Measurements from ENCODE around the gene CDC14A.

The CDC14A gene

DNA sequence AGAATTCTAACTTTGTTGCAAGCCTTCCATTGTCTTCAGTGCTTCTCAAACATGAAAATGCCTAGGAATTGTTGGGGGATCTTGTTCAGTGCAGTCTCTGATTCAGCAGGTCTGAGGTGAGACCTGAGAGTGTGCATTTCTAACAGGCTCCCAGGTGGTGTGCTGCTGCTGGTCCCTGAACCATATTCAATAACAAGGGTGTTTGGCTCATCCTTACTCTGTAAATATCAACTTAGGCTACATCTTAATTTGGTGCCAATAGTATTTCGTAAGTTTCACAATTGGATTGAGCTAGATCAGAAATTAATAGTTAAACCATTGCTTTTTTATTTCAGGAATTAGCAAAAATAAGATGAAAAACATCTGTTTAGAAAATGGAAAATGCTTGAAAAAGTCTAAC is 126.5 kb downstream of the CDC14A start:
- no peaks in the 10 kb centered on the region for H3K79me2 ChIP-seq (ENCODE audit: insufficient read depth, low read depth)
- H3K27ac ChIP-seq: no peak overlapping the region
- H3K4me3 ChIP-seq (IDR thresholded peaks at IDR 0.05; ENCODE audit: insufficient read depth, low read depth, low read length): no peak overlapping the region
- H2AFZ ChIP-seq (ENCODE audit: low read depth): no peak overlapping the region
- TF ChIP-seq, protein P1, sequence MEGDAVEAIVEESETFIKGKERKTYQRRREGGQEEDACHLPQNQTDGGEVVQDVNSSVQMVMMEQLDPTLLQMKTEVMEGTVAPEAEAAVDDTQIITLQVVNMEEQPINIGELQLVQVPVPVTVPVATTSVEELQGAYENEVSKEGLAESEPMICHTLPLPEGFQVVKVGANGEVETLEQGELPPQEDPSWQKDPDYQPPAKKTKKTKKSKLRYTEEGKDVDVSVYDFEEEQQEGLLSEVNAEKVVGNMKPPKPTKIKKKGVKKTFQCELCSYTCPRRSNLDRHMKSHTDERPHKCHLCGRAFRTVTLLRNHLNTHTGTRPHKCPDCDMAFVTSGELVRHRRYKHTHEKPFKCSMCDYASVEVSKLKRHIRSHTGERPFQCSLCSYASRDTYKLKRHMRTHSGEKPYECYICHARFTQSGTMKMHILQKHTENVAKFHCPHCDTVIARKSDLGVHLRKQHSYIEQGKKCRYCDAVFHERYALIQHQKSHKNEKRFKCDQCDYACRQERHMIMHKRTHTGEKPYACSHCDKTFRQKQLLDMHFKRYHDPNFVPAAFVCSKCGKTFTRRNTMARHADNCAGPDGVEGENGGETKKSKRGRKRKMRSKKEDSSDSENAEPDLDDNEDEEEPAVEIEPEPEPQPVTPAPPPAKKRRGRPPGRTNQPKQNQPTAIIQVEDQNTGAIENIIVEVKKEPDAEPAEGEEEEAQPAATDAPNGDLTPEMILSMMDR (conservative IDR thresholded peaks at IDR 0.05; ENCODE audit: low read depth, low read length): no peak
- H3K4me1 ChIP-seq (ENCODE audit: low read depth, poor library complexity, severe bottlenecking): peaks cover 3% of the 10 kb centered on the region
- H3K36me3 ChIP-seq (ENCODE audit: insufficient read depth): no peaks in the 10 kb centered on the region
- no peaks in the 10 kb centered on the region for H3K27me3 ChIP-seq (ENCODE audit: insufficient read depth, low read depth)
- no peak overlapping the region for H3K4me2 ChIP-seq
- H3K9ac ChIP-seq: no peak overlapping the region
- H4K20me1 ChIP-seq (ENCODE audit: insufficient read depth): no peaks in the 10 kb centered on the region

- no peaks in the 10 kb centered on the region for H3K27me3 ChIP-seq (ENCODE audit: insufficient read depth, low read depth)
- no peak overlapping the region for H2AFZ ChIP-seq (ENCODE audit: low read depth)
- no peaks in the 10 kb centered on the region for H3K36me3 ChIP-seq (ENCODE audit: insufficient read depth)
- no peak overlapping the region for H3K4me2 ChIP-seq
- H4K20me1 ChIP-seq (ENCODE audit: insufficient read depth): no peaks in the 10 kb centered on the region
- H3K4me3 ChIP-seq (IDR thresholded peaks at IDR 0.05; ENCODE audit: insufficient read depth, low read depth, low read length): no peak overlapping the region
- TF ChIP-seq, protein P1 (conservative IDR thresholded peaks at IDR 0.05; ENCODE audit: low read depth, low read length): no peak
- peaks cover 3% of the 10 kb centered on the region for H3K4me1 ChIP-seq (ENCODE audit: low read depth, poor library complexity, severe bottlenecking)
- no peak overlapping the region for H3K27ac ChIP-seq
- H3K79me2 ChIP-seq (ENCODE audit: insufficient read depth, low read depth): no peaks in the 10 kb centered on the region
- H3K9ac ChIP-seq: no peak overlapping the region
Observed at GRCh38 chr1:100479620-100480338, 127.5 kb downstream of the CDC14A start.

- TF ChIP-seq, protein P1 (conservative IDR thresholded peaks at IDR 0.05; ENCODE audit: low read depth, low read length): no peak
- H3K4me3 ChIP-seq (IDR thresholded peaks at IDR 0.05; ENCODE audit: insufficient read depth, low read depth, low read length): no peak overlapping the region
- H4K20me1 ChIP-seq (ENCODE audit: insufficient read depth): no peaks in the 10 kb centered on the region
- H2AFZ ChIP-seq (ENCODE audit: low read depth): no peak overlapping the region
- H3K4me2 ChIP-seq: no peak overlapping the region
- H3K4me1 ChIP-seq (ENCODE audit: low read depth, poor library complexity, severe bottlenecking): peaks cover 3% of the 10 kb centered on the region
- H3K9ac ChIP-seq: no peak overlapping the region
- H3K36me3 ChIP-seq (ENCODE audit: insufficient read depth): no peaks in the 10 kb centered on the region
- H3K27me3 ChIP-seq (ENCODE audit: insufficient read depth, low read depth): no peaks in the 10 kb centered on the region
- no peak overlapping the region for H3K27ac ChIP-seq
- H3K79me2 ChIP-seq (ENCODE audit: insufficient read depth, low read depth): no peaks in the 10 kb centered on the region
Observed at GRCh38 chr1:100481303-100481702, 129.0 kb downstream of the CDC14A start.

GRCh38 chr1:100482167-100482566 is 129.9 kb downstream of the CDC14A start:
- H3K36me3 ChIP-seq (ENCODE audit: insufficient read depth): no peaks in the 10 kb centered on the region
- TF ChIP-seq, protein P1 (conservative IDR thresholded peaks at IDR 0.05; ENCODE audit: low read depth, low read length): no peak
- H2AFZ ChIP-seq (ENCODE audit: low read depth): no peak overlapping the region
- H4K20me1 ChIP-seq (ENCODE audit: insufficient read depth): no peaks in the 10 kb centered on the region
- H3K4me2 ChIP-seq: no peak overlapping the region
- H3K79me2 ChIP-seq (ENCODE audit: insufficient read depth, low read depth): no peaks in the 10 kb centered on the region
- H3K4me3 ChIP-seq (IDR thresholded peaks at IDR 0.05; ENCODE audit: insufficient read depth, low read depth, low read length): no peak overlapping the region
- H3K4me1 ChIP-seq (ENCODE audit: low read depth, poor library complexity, severe bottlenecking): peaks cover 3% of the 10 kb centered on the region
- H3K27me3 ChIP-seq (ENCODE audit: insufficient read depth, low read depth): no peaks in the 10 kb centered on the region
- H3K27ac ChIP-seq: no peak overlapping the region
- no peak overlapping the region for H3K9ac ChIP-seq
